Endothelial cell of umbilical vein (primary cell): ENCODE results near the gene ZNF593.

Experiments
- EZH2 ChIP-seq: IDR thresholded peaks from 2 replicates; pipeline ENCODE4 v1.6.1; 2012; ENCODE audit warnings: borderline replicate concordance, low read depth, mild to moderate bottlenecking, moderate library complexity, low read length, inconsistent platforms; ENCODE audit not compliant: severe bottlenecking
- FOS ChIP-seq: IDR thresholded peaks from 2 replicates; pipeline ENCODE4 v1.6.1; 2011; ENCODE audit warnings: mild to moderate bottlenecking, low read length, moderate library complexity, borderline replicate concordance; ENCODE audit not compliant: insufficient read depth
- MYC ChIP-seq: IDR thresholded peaks from one replicate; pipeline ENCODE4 v1.6.1; 2011; ENCODE audit warnings: mild to moderate bottlenecking, low read depth, low read length
- POLR2A ChIP-seq: IDR thresholded peaks from 2 replicates; pipeline ENCODE4 v1.6.1; 2012; ENCODE audit warnings: low read depth, mild to moderate bottlenecking, control low read depth, low read length
- POLR2AphosphoS5 ChIP-seq: IDR thresholded peaks from 2 replicates; pipeline ENCODE4 v1.6.1; 2012; ENCODE audit warnings: low read depth, mild to moderate bottlenecking, control low read depth, low read length, moderate library complexity; ENCODE audit not compliant: insufficient read depth
- TF ChIP-seq, protein P1 (sequence below), 2 donors: IDR thresholded peaks; 1 replicate in 1 of 2; 2 replicates in 1 of 2; pipeline ENCODE4 v1.5.1; 2011; ENCODE audit warnings: low read length in 2 of 2, mild to moderate bottlenecking in 2 of 2, moderate library complexity in 2 of 2, control low read depth in 1 of 2, inconsistent platforms in 1 of 2, low read depth in 1 of 2; ENCODE audit not compliant: insufficient read depth in 1 of 2; ENCODE audit errors: extremely low read depth in 1 of 2

DNA sequence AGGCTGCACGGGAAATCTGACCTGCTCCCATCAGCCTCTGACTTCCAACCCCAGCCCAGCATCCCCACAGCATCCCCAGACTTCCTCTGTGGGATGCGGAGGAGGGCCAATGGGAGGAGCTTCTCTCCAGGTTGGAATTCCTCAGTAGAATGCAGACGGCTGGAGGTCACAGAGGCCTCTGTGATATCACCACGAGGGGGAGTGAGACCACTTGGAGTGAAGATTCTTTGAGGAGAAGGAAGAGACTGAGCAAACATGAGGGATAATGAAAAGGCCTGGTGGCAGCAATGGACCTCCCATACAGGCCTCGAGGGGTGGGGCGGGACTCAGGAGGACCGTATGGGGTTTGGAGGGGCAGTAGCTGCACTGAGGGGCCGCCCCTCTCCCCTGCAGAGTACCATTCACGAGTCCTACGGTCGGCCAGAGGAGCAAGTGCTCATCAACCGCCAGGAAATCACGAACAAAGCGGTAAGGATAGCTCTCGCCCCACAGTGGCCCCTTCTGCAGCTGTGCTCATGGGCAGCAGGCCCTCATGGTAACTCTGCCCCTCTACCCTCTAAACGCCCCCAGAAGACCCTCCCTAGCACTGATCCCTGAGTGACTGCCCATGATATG, 20.8 kb downstream of the ZNF593 start, which contains the start of gene CATSPER4:
- TF ChIP-seq EZH2 (no peak), POLR2A (no peak), POLR2AphosphoS5 (no peak), MYC (no peak), FOS (no peak)
- TF ChIP-seq, protein P1, sequence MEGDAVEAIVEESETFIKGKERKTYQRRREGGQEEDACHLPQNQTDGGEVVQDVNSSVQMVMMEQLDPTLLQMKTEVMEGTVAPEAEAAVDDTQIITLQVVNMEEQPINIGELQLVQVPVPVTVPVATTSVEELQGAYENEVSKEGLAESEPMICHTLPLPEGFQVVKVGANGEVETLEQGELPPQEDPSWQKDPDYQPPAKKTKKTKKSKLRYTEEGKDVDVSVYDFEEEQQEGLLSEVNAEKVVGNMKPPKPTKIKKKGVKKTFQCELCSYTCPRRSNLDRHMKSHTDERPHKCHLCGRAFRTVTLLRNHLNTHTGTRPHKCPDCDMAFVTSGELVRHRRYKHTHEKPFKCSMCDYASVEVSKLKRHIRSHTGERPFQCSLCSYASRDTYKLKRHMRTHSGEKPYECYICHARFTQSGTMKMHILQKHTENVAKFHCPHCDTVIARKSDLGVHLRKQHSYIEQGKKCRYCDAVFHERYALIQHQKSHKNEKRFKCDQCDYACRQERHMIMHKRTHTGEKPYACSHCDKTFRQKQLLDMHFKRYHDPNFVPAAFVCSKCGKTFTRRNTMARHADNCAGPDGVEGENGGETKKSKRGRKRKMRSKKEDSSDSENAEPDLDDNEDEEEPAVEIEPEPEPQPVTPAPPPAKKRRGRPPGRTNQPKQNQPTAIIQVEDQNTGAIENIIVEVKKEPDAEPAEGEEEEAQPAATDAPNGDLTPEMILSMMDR (IDR thresholded peaks at IDR 0.05; ENCODE audit: extremely low read depth in 1 of 2, insufficient read depth in 1 of 2, low read depth in 1 of 2, low read length in 2 of 2), result peak in 1 of 2 donors; percentile 12
